NCI-H748 (cell line): ENCODE results near the gene PURA.

Experiments used
- DNase-seq: peaks from one replicate; lab custom pipeline; 2025; ENCODE audit not compliant: unreplicated experiment; lab: John Stamatoyannopoulos, UW

Gene PURA

DNA sequence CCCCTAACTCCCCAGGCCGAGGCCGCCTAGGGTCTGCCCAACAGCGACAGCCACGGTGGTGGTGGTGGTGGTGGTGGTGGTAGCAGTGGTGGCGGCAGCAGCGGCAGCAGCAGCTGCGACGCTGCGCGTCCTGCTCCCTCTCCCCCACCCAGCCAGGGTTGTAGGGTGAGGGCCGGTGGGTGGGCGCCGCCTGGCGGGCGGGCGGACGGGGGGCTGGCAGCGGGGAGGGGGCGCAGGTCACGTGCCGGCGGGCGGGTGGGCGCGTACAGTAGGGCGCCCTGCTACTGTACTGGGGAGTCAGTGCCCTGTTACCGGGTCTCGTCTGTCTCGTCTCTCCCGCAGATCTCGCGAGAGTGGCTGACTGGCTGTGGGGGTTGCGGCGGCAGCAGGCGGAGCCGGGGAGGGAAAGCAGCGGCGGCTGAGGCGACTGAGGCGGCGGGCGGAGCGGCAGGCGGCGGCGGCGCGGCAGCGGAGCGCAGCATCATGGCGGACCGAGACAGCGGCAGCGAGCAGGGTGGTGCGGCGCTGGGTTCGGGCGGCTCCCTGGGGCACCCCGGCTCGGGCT, at the start of gene PURA:
Gene PURA (plus strand): TSS at position 411 of the 565 bp plus-strand sequence. CDS start 73 bp downstream, at position 484.
- DNase-seq, result peak; percentile 94

DNA sequence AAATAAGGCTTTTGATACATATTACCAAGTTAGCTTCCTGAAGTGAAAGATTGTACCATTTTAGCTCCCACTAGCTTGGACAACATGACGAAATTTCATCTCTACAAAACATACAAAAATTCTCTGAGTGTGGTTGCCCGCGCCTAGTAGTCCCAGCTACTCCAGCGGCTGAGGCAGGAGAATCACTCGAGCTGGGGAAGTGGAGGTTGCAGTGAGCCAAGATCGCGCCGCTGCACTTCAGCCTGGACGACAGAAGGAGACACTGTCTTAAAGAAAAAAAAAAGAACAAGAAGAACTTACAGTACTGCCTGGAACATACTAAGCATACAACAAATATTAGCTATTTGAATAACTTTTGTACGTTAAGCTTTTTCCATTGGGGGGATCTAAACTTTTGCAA, 41.1 kb upstream of the PURA start:
- DNase-seq, result no peak

DNA sequence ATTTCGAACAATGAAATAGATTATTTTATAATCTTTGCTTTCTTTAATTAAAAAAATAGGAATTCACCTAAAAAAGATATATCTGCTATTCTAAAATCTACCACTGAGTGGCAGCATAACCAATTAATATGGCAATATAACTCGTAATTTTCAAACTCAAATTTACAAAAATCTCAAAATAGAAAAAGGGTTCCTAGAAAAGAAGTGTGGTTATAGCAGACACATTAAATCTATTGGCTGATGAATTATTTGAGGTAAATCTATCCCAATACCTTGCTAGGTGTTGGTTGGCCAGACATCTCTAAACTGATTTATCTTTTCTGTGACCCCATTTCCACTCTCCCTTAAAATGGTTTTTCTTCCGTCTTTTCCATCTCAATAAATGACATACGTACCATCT, 40.6 kb upstream of the PURA start:
- peak; percentile 16 for DNase-seq

DNA sequence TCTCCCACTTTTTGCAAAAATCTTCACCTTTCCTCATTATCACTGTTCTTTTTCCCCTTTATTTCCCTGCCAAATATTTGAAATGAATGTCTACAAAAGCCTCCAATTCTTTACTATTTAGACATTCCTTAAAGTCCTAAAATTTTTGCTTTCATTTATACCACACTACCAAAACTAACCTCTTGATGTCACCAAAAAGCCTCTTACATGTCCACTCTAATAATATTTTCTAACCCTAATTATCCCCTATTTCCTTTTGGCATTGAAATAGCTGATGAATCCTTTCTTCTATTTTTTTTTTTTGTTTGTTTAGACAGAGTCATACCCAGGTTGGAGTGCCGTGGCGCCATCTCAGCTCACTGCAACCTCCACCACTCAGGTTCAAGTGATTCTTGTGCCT, 38.5 kb upstream of the PURA start:
- DNase-seq, result peak; percentile 25

DNA sequence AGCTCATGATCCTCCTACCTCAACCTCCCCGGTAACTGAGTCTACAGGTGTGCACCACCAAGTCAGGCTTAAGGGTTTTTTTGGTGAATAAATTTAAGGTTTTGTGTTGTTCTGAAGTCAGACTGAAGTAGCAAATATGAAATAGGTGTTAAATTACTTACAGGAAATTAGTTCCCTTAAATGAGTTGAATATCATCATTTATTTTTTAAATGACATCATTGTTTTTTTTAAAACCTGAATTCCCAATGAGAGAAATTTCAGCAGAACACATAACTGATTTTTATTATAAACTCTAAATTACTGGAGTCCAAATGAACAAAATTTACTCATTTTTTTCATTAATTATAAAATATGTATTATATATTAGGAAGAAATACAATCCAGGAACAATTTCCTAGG, 37.8 kb upstream of the PURA start:
- DNase-seq, result no peak

DNA sequence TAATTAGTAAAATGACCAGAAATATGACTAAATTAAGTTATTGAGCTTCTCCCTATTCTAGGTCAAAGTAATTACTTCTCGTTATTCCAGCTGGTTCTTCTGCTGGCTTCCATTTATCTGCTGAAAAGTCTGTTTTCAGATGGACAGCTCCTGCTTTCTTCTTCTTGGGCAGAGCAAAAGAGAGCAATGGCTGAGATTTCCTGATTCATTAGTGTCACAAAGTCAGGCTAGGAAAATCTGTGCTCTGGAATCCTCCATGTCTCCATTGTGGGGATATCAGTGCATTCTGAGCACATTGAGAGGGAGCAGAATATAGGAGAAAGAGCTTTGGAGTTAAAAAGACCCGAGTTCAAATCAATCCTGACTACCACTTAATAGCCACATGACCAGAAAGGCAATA, 37.1 kb upstream of the PURA start:
- no peak for DNase-seq

DNA sequence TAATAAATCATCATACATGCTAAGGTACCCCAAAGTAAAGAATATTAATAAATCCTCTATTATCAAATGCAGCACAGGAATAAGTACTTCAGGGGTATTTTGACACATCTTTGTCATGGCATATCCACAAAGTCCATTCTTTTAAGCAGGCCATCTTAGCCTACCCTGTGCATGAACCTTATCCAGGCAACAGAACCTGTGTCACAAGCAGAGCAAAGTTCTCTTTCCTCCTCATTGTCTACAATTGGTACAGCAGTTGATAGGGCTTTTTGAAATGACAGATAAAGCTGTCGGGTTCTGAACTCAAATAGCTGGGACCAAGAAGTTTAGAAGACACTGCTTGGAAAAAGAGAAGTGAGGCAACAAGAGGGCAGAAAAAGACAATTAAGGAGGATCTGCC, 30.8 kb upstream of the PURA start:
- DNase-seq, result no peak

DNA sequence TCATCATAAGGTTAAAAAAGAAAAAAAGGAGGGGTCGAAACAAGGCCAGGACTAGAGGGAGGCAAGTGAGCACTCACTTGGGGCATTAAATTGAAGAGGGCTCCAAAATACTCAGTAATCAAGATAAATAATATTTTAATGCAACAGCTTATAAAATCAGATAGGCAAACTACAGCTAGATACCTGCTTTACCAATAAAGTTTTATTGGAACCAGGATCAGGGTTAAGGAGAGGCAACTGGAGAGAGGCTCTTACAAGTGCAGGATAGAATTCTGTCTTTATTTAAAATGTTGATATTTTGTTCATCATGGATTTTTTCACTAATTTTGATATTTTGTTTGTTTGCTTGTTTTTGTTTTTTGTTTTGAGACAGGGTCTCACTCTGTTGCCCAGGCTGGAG, 30.3 kb upstream of the PURA start:
- DNase-seq, result no peak

DNA sequence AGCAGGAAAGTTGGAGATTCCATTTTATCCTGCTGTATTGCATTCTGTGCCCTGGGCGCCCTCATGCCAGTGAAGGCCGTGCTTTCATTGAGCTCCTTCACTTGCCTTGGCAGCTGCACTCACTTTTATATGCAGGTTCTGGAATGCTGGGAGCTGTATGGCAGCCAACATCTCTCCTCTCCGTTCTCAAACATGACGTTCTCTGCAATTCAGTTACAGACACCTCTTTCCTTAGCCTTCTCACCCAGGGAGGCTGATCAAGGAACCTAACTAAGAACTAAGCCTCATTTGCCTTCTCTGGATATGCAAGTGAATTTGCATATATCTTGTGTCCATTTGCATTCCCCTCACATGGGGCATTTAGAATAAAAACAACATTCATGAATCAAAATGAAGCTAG, 29.4 kb upstream of the PURA start:
- no peak for DNase-seq

DNA sequence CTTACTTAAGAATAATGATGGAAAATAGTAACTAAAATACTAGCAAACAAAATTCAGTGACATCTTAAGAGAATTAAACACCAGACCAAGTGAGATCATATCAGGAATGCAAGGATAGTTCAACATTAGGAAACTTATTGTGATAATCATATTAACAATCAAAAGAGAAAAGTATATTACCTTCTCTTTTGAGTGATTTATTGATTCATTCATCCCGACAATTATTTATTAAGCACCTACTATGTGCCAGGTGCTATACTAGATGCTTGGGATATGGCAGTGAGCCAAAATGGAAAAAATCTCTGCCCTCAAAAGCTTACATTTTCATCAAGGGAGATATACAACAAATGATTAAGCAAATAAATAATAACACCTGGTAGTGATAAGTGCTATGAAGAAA, 23.7 kb upstream of the PURA start:
- DNase-seq, result no peak

DNA sequence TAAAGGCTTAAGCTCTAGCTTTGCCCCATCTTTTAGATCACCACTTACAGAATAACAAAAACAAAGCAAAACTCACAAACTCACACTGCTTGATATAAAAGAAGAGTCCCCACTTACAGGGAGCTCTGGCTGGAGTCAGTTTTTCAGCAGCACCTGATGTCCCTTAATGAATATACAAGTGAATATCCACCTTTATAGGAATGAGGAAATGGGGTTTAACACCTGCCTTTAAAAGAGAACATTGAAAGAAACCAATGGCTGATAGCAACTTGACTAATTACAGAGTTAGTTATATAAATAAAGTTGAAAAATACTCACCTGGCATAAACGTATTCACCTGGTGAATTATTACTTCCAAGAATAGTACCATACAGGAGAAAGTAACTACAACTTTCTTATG, 20.7 kb upstream of the PURA start:
- no peak for DNase-seq

DNA sequence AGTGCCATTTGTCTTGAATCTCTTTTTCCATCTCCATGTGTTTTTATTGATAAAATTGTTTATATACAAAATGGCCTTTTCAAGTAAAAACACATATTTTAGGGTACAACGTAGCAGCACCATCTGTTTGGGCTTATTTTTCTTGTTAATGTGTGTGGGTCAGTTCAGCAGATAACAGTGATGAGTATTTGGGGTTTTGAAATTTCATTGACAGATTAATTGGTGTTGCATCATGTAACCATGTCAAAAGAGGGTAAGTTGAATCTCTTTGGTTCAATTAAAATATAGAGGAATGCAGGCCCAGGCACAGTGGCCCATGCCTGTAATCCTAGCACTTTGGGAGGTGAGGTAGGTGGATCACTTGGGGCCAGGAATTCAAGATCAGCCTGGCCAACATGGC, 20.0 kb upstream of the PURA start:
- DNase-seq, result no peak

DNA sequence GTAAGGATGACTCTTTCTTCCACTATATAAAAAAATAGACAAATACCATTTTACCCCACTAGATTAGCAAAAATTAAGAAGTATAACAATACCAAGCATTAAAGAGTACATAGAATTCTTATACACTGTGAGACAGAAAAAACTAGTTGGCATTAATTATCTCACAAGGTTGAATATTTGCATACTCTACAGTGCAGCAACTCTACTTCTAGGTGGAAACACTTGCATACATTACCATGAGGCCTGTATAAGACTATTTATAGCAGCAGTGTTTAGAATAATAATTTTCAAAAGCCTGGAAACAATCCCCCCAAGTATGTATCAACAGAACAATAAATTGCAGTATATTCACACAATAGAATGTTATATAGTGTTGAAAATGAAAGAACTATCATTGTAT, 19.0 kb upstream of the PURA start:
- DNase-seq, result no peak

DNA sequence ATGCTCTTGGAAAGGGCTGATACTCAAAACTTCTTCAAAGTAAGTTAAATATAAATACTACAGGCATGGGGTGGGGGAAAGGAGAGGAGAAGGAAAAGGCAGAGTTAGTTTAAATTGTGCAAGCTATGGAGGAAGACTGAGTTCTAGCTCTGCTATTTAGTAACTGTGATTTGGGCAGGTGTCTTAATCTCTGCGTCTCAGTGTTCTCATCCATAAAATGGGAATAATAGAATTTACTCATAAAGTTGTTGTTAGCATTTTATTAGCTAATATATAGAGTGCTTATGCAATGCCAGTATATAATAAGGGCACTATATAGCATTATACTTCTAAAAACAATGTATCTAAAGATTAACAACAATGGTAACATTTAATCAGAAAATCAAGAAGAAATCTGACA, 12.7 kb upstream of the PURA start:
- no peak for DNase-seq

DNA sequence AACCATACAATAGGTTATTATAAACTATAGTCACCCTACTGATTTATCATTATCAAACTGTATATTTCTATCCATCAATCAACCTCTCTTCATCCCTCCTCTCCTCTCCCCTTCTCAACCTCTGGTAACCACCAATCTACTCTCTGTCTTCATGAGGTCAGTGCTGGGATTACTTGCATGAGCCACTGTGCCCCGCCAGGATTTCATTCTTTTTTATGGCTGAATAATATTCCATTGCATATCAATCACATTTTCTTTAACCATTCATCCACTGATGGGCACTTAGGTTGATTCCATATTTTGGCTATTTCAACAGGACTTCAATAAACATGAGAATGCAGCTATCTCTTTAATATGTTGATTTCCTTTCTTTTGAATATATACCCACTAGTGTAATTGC, 10.8 kb upstream of the PURA start:
- no peak for DNase-seq

DNA sequence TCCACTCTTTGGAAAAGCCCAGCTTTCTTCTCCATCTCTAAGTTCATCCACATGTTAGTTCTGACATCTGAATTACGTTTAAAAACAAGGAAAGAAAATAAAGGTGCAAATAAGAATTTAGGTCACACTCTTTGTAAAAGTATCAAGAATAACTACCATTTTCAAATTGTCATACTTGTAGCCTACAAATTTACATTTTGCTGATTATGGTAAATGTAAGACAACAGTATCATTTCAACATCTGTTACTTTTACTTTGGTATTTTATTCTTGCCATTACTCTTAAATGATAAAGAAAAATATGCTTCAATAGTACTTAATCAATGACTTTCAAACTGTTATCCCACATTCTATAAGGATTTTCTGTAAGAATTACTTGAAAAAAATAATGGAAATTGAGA, 9.8 kb upstream of the PURA start:
- DNase-seq, result no peak

DNA sequence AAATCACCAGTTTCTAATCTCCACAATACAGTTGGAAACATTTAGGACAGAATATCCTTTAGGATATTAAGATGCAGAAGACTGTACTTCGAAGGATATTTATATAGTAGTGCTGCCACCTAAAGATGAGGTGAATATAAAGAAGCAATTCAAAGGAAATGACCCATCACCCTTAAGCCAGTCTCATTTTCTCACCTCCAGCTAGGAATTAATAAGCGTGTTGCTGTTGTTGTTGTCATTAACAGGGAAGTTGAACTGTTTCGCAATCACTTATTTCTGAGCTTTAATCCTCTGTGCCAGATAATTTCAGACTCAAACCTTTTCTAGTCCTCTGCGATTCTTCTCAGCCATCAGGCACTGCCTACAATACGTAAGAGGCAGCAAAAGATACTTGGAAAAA, 7.8 kb upstream of the PURA start:
- no peak for DNase-seq

DNA sequence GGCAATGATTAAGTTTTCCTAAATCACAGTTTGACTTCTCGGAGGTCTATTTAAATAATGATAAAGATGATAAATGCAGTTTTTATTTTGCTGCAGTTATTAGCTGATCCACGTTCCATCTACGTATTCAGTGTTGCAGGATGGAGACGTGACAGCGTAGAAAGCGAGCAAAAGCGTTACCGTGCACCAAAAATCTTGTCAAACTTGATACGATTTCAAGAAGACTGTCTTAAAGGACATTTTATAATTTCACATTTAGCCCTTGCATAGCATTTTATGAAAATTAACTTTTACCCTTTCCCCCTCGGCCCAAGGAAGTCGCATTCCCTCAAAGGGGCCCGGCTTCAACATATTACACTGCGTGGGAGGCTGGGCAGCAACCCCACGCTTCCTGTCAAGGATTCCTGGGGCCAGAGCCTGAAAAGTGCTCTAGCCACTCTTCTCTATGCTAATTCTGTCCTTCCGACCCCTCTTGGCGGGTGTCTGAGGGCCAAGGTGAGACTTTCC, 7.1 kb upstream of the PURA start:
- no peak for DNase-seq

DNA sequence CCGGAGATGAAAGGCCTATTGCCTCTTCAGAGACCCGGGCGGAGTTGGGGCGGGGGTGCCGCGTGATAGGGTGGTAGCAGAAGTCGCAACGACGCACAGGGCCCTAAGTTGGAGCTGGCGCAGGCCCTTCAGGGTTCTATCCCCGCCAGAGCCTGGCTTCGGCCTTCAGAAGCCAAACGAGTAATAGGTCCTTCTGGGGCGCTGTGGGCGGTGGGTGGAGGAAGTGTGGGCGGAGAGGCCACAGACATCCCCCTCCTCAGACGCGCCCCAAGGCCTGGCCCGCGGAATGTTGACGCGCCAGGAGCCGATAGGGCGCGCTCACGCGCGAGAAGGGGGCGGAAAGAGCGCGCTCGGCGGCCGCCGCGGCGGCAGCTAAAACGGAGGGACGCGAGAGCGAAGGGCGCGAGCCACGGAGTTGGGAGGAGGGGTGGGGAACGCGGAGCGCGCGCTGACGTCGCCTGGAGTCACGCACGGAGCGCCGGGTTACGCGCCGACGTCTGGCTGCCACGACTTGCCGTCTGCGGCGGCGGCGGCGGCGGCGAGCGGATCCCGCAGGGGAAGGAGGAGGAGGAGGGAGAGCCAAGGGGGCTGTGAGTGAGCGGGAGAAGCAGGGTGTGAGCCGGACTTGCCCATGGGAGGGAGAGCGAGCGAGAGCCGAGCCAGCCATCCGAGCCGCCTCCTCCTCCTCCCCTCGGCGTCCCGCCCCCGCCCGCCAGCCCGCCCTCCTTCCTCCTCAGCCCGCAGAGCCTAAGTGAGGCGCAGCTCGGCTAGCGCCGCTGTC, 6.4 kb upstream of the PURA start:
- peak; percentile 96 for DNase-seq

DNA sequence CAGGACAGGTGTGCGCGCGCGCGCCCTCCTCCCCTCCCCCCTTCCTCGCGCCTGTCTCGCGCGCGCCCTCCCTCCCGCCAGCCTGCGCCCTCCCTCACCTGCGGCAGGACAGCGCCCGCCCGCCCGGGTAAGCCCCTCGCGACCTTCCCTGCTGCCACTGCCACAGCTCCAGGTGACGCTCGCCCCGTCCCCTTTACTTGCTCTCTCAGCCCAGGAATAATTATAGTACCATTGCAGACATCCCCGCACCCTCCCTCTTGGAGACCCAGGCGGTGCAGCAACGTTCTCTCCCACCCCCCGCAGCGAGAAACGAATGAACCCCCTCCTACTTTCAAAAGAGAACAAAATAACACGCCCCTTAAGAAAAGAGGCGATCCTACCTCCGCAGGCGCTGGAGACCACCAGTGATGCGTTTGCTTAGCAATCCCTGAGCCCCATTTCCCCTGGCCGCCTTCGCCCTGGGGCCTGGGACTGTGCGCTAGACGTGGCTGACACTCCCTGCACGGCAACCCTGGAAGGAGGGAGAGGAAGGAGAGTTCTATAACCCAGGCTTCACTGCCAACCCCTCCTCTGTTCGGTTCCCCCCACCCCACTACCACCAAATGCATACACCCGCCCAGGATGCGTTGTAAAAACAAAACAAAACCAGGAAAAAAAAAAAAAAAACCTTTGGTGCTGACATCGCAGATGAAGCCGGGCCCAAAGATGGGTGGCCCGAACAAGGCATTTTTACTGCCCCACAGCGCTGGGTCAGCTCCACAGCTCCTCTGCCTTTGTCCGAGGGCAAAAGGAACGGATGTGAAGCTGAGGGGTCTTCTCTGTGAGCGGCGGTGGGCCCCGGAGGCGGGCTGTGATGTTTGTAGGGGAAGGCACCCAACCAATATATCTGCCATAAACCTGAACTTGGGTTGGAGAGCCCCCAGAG, 5.6 kb upstream of the PURA start:
- peak; percentile 63 for DNase-seq

DNA sequence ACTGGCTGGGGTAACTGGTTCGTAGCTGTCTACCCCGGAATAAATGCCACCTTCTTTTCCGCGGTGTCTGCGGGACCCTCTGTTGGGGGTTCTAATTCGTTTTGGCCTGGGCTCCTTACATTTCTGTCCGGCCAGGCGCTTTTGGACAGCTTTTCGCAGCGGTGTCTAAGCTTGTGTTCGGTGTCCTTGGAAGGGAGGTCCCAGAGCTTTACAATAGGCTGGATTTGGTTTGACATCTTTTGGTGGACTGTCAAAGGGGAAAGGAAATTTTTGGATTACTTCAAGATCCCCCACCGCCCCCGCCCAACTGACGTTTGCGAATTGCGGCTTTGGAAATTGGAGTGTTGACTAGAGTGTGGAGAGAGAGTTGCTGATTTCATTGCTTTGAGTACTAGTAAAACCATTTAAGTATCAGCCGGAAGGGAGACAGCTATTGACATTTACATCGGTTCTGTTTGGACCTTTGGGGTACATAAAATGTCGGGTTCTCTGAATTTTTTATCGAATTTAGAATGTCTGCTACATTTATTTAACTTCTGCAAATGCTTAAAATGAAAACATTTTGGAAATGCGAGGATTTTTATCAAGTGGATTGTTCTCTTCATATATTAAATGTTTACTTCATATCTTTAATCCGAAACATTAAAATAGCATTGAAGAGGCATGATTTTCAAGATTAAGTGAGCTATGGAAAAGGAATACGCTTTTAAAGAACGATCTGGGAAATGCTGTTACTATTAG, 4.7 kb upstream of the PURA start:
- peak; percentile 32 for DNase-seq
